ENCODE measurements around the gene MCC.

DNA sequence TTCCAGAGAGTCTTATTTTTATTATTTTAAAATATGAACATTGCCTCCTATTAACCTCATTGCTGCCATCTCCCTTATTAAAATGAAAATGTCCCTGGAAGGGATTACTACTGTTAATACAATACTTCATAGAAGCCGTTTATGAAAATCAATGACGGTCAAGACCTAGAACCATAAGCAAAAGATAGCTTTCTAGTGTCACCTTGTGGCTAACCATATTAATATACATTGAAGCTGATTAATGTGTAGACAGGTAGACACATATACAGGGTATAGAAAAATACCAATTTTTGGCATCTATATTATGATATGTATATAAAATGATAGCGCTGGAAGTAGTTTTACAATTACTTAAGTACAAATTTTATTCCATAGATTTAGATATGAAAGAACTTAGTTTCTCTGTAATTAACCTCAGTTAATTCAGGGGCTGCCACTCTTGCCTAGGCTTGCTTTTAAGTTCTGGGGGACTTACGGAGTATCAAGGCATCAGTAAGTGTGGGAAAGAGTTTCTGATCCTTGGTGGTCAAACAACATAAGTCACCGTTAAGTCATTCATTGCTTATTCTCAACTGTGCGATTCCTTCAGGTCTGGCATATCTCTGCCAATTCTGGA is 22.7 kb upstream of the MCC start:
- peak; percentile 45 for TF ChIP-seq CTCF (conservative IDR thresholded peaks at IDR 0.05; ENCODE audit: low read depth, low read length)
- no peak for TF ChIP-seq EZH2 (IDR thresholded peaks at IDR 0.05; ENCODE audit: borderline replicate concordance, low read depth, low read length, poor library complexity, severe bottlenecking)

Measured in A673 (cell line).